Keratinocyte (primary cell): Measurements from ENCODE around the gene TP53RK. TPM values are rescaled to one million over a fixed set of nuclear protein-coding genes. Genes with fewer than 3 reads are reported as not detected.

ENCODE experiments used
- DNase-seq: peaks from one replicate; pipeline ENCODE4 v3.0.0-alpha.2; 2011; ENCODE audit warnings: low read depth, missing footprints, low spot score
- FAIRE-seq: peaks from 2 replicates; lab custom pipeline; 2011; peaks lifted over from hg19 to GRCh38; lab: Jason Lieb, UNC
- H2AFZ ChIP-seq: 2 replicates; pipeline ENCODE4 v1.6.0; 2012; ENCODE audit warnings: low read length, control low read depth, inconsistent platforms; ENCODE audit not compliant: control insufficient read depth
- H3K27ac ChIP-seq: 2 replicates; pipeline ENCODE4 v1.5.1; 2011; ENCODE audit warnings: low read length; ENCODE audit not compliant: control insufficient read depth, insufficient read depth
- H3K27me3 ChIP-seq: 3 replicates; pipeline ENCODE4 v1.6.0; 2011; ENCODE audit warnings: low read length; ENCODE audit not compliant: control insufficient read depth, insufficient read depth; ENCODE audit errors: extremely low read depth
- H3K36me3 ChIP-seq, 2 experiments: 2 replicates in 1 of 2; 3 replicates in 1 of 2; pipeline ENCODE4 v1.5.1; 2011; ENCODE audit warnings: low read length in 2 of 2, mild to moderate bottlenecking in 1 of 2; ENCODE audit not compliant: control insufficient read depth in 2 of 2, insufficient read depth in 2 of 2; ENCODE audit errors: extremely low read depth in 1 of 2
- H3K4me1 ChIP-seq: 3 replicates; pipeline ENCODE4 v1.5.1; 2011; ENCODE audit warnings: low read length; ENCODE audit not compliant: control insufficient read depth, insufficient read depth; ENCODE audit errors: extremely low read depth
- H3K4me2 ChIP-seq: 3 replicates; pipeline ENCODE4 v1.6.0; 2011; ENCODE audit warnings: low read depth, low read length; ENCODE audit not compliant: control insufficient read depth, insufficient read depth; ENCODE audit errors: extremely low read depth
- H3K4me3 ChIP-seq, 3 experiments: fragments of 200-600 bp in 1 of 3; sonication (generic) in 1 of 3; 2 replicates in 2 of 3; 3 replicates in 1 of 3; pipeline ENCODE4 v1.5.1; 2011 to 2016; ENCODE audit warnings: low read length in 3 of 3, mild to moderate bottlenecking in 3 of 3, control low read depth in 2 of 3, inconsistent platforms in 1 of 3, low read depth in 1 of 3, mixed read lengths in 1 of 3, mixed run types in 1 of 3, moderate library complexity in 1 of 3; ENCODE audit not compliant: control insufficient read depth in 2 of 3, insufficient read depth in 2 of 3; ENCODE audit errors: extremely low read depth in 1 of 3
- H3K79me2 ChIP-seq: 2 replicates; pipeline ENCODE4 v1.6.0; 2012; ENCODE audit warnings: low read length; ENCODE audit not compliant: control insufficient read depth, insufficient read depth
- H3K9ac ChIP-seq: 3 replicates; pipeline ENCODE4 v1.6.0; 2011; ENCODE audit warnings: low read length; ENCODE audit not compliant: control insufficient read depth, insufficient read depth; ENCODE audit errors: extremely low read depth
- H3K9me1 ChIP-seq: 3 replicates; pipeline ENCODE4 v1.6.0; 2011; ENCODE audit warnings: low read length; ENCODE audit not compliant: control insufficient read depth, insufficient read depth; ENCODE audit errors: extremely low read depth
- H3K9me3 ChIP-seq: 2 replicates; pipeline ENCODE4 v1.5.1; 2012; ENCODE audit warnings: low read depth, low read length; ENCODE audit not compliant: control insufficient read depth
- H4K20me1 ChIP-seq: 3 replicates; pipeline ENCODE4 v1.6.0; 2011; ENCODE audit warnings: low read length; ENCODE audit not compliant: control insufficient read depth, insufficient read depth; ENCODE audit errors: extremely low read depth
- CTCF ChIP-seq, 3 experiments: IDR thresholded peaks in 1 of 3; conservative IDR thresholded peaks in 1 of 3; optimal IDR thresholded peaks in 1 of 3; 2 replicates in 2 of 3; 3 replicates in 1 of 3; pipeline versions ENCODE3 to v1.5.1; 2011; ENCODE audit warnings: low read length in 3 of 3, mild to moderate bottlenecking in 3 of 3, moderate library complexity in 2 of 3, control low read depth in 1 of 3, inconsistent platforms in 1 of 3; ENCODE audit not compliant: insufficient read depth in 2 of 3; ENCODE audit errors: extremely low read depth in 1 of 3
- EZH2 ChIP-seq: IDR thresholded peaks from one replicate; pipeline ENCODE4 v1.6.1; 2012; ENCODE audit warnings: inconsistent platforms, mild to moderate bottlenecking, low read length, moderate library complexity
- dilution Hi-C: fragments of 300-500 bp; cut with MboI; formaldehyde crosslinking; loops from one replicate; pipeline ENCODE4 v1.7.0; 2020; ENCODE audit warnings: low sequenced_read_pairs; ENCODE audit not compliant: extremely low pct_ligation_motif_present
- polyA plus RNA-seq, 5 experiments: library from polyadenylated mRNA; depleted of rRNA in 3 of 5; stranded (reverse) in 3 of 5; stranded (forward) in 1 of 5; unstranded in 1 of 5; fragments of >200 nt; gene quantifications; 1 replicate in 1 of 5; 2 replicates in 3 of 5; 3 replicates in 1 of 5; pipeline versions ENCODE4 v1.2.1 to v1.2.3, GENCODE V29; 2011 to 2012; ENCODE audit warnings: missing spikeins in 2 of 5, low read depth in 1 of 5, low replicate concordance in 1 of 5

TP53RK gene
- polyA plus RNA-seq, 1 donor (not counting 4 experiments of a cell fraction or from before 2014, with no cell fraction given): 15.9 TPM

GRCh38 chr20:46652699-46653098 lies 36.5 kb downstream of the TP53RK start:
- dilution Hi-C loops: no loop called here

DNA sequence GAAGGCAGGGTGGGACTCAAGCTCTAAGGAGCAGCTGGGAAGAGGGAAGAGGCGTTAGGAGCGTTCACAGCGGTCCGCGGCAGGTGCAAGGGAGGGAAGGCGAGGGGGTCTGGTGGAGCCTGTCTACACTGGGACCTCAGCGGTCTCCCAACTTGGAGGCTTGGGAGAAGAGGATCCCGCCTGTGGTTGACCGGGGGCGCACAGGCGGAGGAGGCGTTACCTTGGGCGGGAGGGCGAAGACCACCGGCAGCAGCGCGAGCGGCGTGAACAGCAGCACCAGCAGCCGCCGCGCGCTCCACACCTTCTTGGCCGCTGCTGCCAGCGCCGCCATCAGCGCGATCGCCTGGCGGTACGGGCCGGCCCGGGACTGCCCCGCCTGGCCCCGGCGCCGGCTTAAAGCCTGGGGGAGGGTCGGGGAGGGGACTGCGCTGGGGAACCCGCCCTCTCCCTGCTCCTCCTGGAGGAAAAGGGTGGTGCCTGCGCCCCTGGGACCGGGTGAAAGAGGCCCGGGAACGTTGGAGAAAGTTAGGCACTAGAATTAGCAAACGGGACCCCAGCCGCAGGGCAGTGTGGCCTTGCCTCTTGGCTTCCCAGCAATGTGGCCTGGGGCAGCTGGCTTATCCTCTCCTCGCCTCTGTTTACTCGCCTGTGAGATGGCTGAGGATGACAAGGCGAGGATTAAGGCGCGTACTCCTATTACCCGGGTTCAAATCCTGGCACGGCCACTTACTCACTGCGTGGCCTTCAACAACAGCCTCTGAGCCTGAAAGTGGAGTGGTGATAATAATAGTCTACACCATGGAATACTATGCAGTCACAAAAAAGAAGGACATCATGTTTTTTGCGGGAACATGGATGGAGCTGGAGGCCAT lies 37.9 kb downstream of the TP53RK start, which contains the start of gene SLC13A3:
TSS of gene SLC13A3 (minus strand) at position 369 of the 872 bp plus-strand sequence. CDS start at position 331, 38 bp downstream.
- Histone ChIP-seq H3K27me3 (peaks cover 15% of the 10 kb centered on the region), H2AFZ (no peak within 1 kb of the TSS), H3K4me1 (no peaks in the 10 kb centered on the region), H3K27ac (no peak within 1 kb of the TSS), H3K4me2 (no peak within 1 kb of the TSS), H4K20me1 (no peaks in the 10 kb centered on the region), H3K4me3 (no peak within 1 kb of the TSS), H3K79me2 (no peaks in the 10 kb centered on the region), H3K9ac (no peak within 1 kb of the TSS), H3K36me3 (no peaks in the 10 kb centered on the region), H3K9me1 (no peaks in the 10 kb centered on the region), H3K9me3 (no peaks in the 10 kb centered on the region)
- dilution Hi-C loops: no loop called here
- FAIRE-seq: no peak
- no peak for DNase-seq
- TF ChIP-seq EZH2 (no peak), CTCF (optimal IDR thresholded peaks at IDR 0.05 in 1 of 3, IDR thresholded peaks at IDR 0.05 in 1 of 3, conservative IDR thresholded peaks at IDR 0.05 in 1 of 3; ENCODE audit: extremely low read depth in 1 of 3, insufficient read depth in 2 of 3, low read length in 3 of 3) (no peak)

More at GRCh38 chr20:46652699-46653098, 36.5 kb downstream of the TP53RK start:
- Histone ChIP-seq H3K9ac (no peak overlapping the region), H3K36me3 (no peaks in the 10 kb centered on the region), H4K20me1 (no peaks in the 10 kb centered on the region), H3K79me2 (no peaks in the 10 kb centered on the region), H2AFZ (no peak overlapping the region), H3K4me2 (no peak overlapping the region), H3K27ac (no peak overlapping the region), H3K9me1 (no peaks in the 10 kb centered on the region), H3K27me3 (peaks cover 15% of the 10 kb centered on the region), H3K9me3 (no peaks in the 10 kb centered on the region), H3K4me3 (no peak overlapping the region), H3K4me1 (no peaks in the 10 kb centered on the region)
- FAIRE-seq (no peak), DNase-seq (no peak)
- TF ChIP-seq CTCF (optimal IDR thresholded peaks at IDR 0.05 in 1 of 3, IDR thresholded peaks at IDR 0.05 in 1 of 3, conservative IDR thresholded peaks at IDR 0.05 in 1 of 3; ENCODE audit: extremely low read depth in 1 of 3, insufficient read depth in 2 of 3, low read length in 3 of 3) (no peak), EZH2 (no peak)
